ENCODE measurements around the gene DIP2A.

Gene DIP2A

DNA sequence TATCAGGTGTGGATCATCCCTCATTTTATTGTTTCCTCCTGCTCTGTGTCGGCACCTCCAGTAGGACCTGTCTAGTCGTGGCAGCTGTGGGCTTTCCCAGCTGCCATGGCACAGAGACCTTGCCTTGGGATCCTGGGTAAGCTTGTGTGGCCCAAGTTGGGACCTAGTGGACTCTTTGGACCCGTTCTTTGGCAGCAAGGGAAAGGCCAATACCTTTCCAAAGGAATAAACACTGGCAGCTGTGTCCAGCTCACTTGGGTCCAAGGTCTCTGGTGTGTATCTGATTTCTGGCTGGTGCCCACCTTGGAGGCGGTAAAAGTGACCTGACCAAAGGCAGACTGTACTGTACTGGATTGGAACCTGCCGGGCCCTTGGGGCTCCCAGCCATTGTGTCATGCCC is 21.8 kb downstream of the DIP2A start:
- DNase-seq (ENCODE audit: low read depth in 2 of 2): no peak

DNA sequence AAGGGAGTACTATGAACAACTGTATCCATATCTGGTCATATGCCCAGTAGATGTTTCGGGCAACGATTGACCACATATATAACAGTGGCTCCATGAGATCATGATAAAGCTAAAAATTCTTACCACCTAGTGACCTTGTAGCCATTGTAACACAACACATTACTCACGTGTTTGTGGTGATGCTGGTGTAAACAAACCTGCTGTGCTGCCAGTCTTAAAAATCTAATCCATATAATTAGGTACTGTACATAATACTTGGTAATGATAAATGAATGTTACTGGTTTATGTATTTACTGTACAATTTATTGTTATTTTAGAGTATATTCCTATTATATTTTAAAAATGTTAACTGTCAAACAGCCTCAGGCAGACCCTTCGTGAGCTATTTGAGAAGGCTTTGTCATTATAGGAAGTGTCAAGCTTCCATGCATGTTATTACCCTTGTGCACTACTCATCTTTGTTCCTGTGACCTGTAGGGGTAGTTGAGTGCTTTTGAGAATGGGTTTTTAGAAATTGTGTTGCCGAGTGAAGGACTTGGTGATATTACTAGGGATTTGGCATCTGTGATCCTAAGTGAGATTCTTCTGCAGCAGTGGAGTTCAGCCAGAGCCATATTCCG is 23.6 kb downstream of the DIP2A start:
- DNase-seq (ENCODE audit: low read depth in 2 of 2): no peak

DNA sequence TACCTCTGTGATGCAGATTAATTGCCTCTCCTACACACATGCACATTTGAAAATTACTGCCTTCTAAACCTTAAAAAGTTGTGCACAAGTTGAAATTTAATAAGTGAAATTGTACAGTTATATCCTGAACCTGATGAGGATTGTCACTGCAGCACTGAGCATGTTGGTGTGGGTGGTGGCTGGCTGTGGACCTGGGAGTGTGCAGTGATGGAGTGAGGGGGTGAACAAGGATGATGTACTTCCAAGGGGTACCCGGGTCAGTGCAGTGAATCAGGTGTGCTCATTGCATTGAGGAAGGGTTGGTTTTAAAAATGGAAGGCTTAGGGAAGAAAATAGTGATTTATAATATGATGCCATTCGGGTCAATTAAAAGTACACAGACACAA is 24.1 kb downstream of the DIP2A start:
- DNase-seq (ENCODE audit: low read depth in 2 of 2): no peak

DNA sequence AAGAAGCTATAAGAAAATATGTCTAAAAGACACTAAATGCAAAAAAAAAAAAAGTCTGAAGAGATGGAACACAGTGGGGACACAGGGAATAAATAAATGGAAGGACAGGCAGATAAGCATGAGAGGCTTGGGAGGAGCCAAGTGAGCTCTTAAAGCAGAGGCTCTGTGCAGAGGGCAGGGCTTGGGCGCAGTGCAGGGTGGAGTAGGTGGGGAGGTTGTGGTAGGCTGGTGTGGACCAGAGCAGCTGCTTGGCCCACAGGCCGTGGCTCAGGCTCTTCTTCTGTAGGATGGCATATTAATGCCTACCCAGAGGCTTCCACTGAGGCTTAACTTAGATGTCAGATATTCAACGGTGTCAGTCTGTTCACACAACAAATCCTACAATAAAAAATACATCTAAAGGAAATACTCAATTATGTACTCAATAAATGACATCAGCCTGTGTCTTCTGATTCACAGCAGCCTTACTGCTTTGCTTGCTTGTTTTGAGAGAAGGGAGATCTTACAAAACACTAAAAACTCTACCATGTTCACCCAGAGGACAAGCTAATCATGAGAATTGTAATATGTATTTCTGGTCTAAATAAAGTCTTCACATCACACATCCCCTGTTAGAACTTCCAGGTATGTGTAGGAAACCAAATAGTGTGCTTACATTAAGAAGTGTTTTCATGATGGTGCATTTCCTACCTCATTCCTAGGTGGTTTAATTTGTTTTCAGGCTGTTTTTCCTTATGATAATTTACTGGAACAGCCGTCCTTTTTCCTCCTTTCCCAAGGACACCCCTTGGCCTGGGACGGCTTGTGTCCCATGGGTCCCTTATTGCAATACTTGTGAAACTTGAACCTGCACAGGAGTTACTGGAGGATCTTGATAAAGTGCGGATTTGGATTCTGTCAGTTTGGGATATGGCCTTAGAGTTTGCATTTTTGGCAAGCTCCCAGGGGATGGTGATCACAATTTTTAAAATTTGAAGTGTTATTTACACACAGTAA is 24.9 kb downstream of the DIP2A start:
- no peak for DNase-seq (ENCODE audit: low read depth in 2 of 2)

DNA sequence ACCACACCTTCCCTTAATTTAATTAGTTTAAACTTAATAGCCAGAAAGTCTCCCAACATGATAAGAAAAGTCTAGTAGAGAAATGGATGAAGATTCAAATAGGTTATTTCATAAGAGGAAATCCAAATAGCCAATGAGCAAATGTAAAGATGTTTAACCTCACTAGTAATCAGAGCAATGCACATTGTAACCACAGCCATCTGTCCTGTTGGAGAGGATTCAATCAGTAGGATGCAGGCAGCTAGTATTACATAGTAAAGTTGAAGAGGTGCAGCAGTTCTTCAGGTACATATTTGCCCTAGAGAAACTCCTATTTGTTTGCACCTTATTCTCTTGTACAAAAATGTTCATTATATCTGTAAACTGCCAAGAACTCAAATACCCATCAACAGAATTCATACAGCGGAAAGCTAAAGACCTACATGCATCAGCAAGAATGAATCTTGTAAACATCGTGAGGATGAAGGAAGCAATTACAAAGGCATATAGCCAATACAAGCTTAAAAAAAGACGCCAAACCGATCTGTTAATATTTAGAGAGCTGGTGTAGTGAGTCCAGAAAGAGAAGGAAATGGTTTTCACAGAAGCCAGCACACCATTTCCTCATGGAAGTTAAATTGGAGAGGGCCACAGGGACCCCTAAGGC is 27.9 kb downstream of the DIP2A start:
- DNase-seq (ENCODE audit: low read depth in 2 of 2): no peak

DNA sequence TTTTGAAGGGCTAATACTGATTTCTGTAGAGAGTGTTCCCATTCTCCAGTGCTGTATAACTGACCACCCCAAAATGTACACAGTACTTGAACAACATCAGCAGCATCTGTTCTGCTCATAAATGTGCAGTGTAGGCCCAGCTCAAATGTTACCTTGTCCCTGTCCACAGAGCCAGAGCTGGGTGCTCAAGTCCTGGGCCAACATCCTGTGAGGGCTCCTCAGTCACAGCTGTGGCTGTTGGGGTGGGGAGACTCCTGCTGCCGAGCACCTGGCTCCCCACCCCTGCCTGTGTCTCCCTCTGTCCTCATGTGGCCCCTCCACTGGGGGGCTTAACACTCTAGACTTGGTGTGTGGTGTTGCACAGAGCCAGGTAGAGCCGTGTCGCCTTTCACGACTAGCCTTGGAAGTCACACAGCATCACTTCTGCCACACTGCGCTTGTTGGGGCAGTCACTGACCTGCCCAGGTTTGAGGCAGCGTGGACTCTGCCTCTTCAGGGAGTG is 30.5 kb downstream of the DIP2A start:
- DNase-seq (ENCODE audit: low read depth in 2 of 2): no peak

DNA sequence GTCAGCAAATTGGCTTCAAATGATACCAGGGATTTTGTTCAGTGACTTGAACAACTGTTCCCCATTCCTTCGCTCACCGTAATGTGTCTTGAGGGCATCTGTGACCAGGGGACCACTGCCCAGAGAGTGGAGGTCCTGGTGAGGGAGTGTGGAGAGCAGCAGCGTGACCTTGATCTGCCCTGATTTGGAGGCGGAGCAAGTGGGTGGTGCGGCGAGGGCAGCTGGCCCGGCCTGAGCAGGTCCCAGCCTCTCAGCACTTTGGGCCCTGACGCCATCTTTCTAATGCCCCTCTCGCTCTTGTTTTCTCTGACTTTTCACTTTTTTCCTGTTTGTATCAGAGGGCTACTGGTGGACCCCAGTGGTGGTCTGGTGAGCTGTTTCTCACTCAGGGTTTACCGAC is 31.1 kb downstream of the DIP2A start:
- no peak for DNase-seq (ENCODE audit: low read depth in 2 of 2)

GRCh38 chr21:46491553-46491952 is 32.9 kb downstream of the DIP2A start:
- DNase-seq (ENCODE audit: low read depth in 2 of 2): no peak

GRCh38 chr21:46492851-46493250 is 34.2 kb downstream of the DIP2A start:
- no peak for DNase-seq (ENCODE audit: low read depth in 2 of 2)

DNA sequence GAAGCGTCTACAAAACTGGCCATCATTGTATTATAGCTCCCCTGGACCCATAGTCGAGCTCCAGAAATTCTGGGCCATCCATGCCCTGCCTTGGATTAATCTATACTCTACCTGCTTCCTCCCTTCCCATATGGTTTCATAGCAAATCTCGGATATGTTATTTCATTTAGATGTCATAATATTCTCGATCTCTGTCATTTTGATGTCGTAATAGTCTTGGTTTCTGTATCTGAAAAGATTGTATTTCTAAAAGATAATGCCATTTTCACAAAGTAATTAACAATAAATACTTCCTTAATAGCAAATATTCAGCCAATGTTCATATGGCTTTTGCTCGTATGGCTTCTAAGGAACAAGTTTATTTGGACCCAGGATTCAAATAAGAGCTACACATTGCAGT is 35.1 kb downstream of the DIP2A start:
- DNase-seq (ENCODE audit: low read depth in 2 of 2): no peak

- no peak for DNase-seq (ENCODE audit: low read depth in 2 of 2)
Measured at GRCh38 chr21:46498335-46499050, 39.8 kb downstream of the DIP2A start.

- DNase-seq (ENCODE audit: low read depth in 2 of 2): no peak
Measured at GRCh38 chr21:46500224-46500861, 41.7 kb downstream of the DIP2A start.

DNA sequence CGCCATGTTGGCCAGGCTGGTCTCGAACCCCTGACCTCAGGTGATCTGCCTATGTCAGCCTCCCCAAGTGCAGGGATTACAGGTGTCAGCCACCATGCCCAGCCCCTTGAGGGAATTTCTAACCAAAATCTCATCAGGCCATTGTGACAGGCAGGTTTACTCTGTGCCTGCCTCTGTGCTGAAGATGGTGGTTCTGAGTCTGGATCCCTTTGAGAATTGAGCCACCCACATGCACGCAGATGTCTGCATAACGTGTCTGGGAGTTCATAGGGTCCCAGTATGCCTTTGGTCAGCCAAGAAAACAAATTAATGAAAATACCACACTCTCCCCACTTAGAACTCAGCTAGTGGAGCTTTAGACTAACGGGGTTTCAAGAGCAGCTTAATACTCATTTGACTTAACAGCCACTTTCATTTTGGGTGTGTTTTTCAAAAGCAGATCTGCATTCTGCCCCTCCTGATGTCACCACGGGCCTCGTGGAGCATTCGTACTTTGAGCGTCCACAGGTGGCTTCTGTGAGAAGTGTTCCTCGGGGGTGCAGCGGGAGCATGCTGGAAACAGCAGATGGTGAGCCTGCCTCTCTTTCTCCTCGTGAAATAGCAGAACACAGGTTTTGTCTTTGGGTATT is 45.3 kb downstream of the DIP2A start:
- no peak for DNase-seq (ENCODE audit: low read depth in 2 of 2)

GRCh38 chr21:46504666-46505065 is 46.0 kb downstream of the DIP2A start:
- no peak for DNase-seq (ENCODE audit: low read depth in 2 of 2)

GRCh38 chr21:46507562-46507961 is 48.9 kb downstream of the DIP2A start:
- DNase-seq (ENCODE audit: low read depth in 2 of 2): no peak

GRCh38 chr21:46509741-46510502 is 51.2 kb downstream of the DIP2A start:
- DNase-seq (ENCODE audit: low read depth in 2 of 2): no peak

- DNase-seq (ENCODE audit: low read depth in 2 of 2): no peak
Measured at GRCh38 chr21:46515109-46515508, 56.4 kb downstream of the DIP2A start.

DNA sequence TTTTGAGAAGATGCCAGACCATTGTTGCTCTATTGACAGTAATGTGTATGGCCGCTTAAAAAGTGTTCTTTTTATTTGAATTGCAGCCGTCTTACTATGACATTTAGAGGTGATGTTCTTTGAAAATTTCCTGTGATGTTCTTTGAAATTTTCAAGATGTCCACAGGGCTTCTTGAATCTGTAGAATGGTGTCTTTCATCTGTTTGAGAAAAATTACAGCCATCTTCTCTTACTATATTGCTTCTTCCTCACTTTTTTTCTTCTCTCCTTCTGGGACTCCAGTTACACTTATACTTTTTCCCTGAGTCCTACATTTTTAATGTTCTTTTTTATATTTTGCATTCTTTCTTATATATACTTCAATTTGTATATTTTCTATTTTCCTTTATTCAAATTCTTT is 57.4 kb downstream of the DIP2A start:
- DNase-seq (ENCODE audit: low read depth in 2 of 2): no peak

GRCh38 chr21:46517361-46517760 is 58.7 kb downstream of the DIP2A start:
- no peak for DNase-seq (ENCODE audit: low read depth in 2 of 2)

DNA sequence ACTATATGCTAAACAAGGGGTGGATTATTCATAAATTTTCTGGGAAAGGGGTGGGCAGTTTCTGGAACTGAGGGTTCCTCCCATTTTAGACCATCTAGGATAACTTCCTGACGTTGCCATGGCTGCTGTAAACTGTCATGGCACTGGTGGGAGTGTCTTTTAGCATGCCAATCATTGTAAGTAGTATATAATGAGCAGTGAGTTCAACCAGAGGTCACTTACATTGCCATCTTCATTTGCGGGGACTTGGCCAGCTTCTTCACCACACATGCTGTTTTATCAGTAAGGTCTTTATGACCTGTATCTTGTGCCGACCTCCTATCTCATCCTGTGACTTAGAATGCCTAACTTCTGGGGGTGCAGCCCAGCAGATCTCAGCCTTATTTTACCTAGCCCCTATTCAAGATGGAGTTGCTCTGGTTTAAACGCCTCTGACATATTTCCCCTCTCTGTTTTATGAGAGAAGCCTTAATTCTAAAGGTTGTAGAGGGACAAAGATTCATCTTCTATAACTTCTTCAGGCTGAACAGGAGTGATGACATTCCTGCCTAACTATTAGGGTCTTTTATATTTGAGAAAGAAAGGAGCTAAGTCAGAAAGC is 60.4 kb downstream of the DIP2A start:
- no peak for DNase-seq (ENCODE audit: low read depth in 2 of 2)

Measured in fibroblast of skin of left quadriceps (primary cell).